Chondrocyte (in vitro differentiated cells): ENCODE measurements around the gene ARHGAP19. TPM values are rescaled to one million over a fixed set of nuclear protein-coding genes. Genes with fewer than 3 reads are reported as not detected.
A peak's percentile ranks its signal among the peaks of the same experiment; 100 is the strongest.

Experiments
- DNase-seq: peaks from one replicate; pipeline ENCODE4 v3.0.0; 2021; ENCODE audit warnings: mixed read lengths, low spot score
- H3K27ac Mint-ChIP-seq: one replicate; pipeline ENCODE4 v1.8.0; 2021; ENCODE audit warnings: mild to moderate bottlenecking, moderate library complexity, mixed read lengths; ENCODE audit not compliant: unreplicated experiment
- H3K27me3 Mint-ChIP-seq: 2 replicates; pipeline ENCODE4 v1.8.0; 2021; ENCODE audit warnings: low read depth, mixed read lengths
- H3K36me3 Mint-ChIP-seq: 2 replicates; pipeline ENCODE4 v1.8.0; 2021; ENCODE audit warnings: low read depth, mixed read lengths
- H3K4me1 Mint-ChIP-seq: 2 replicates; pipeline ENCODE4 v1.8.0; 2021; ENCODE audit warnings: low read depth, mild to moderate bottlenecking, mixed read lengths
- H3K4me3 Mint-ChIP-seq: one replicate; pipeline ENCODE4 v1.8.0; 2021; ENCODE audit warnings: mild to moderate bottlenecking, moderate library complexity, mixed read lengths; ENCODE audit not compliant: unreplicated experiment
- H3K9me3 Mint-ChIP-seq: 2 replicates; pipeline ENCODE4 v1.8.0; 2021; ENCODE audit warnings: low read depth, mixed read lengths
- total RNA-seq: library from RNA; stranded (reverse); gene quantifications from 3 replicates; pipeline ENCODE4 v1.2.1, GENCODE V29; 2021
- TF ChIP-seq, protein P1 (sequence below): fragments of 200-600 bp; sonication (generic); IDR thresholded peaks from 2 replicates; pipeline ENCODE4 v1.5.0; 2021; ENCODE audit warnings: antibody characterized with exemption, mild to moderate bottlenecking, moderate library complexity

ARHGAP19 gene
- total RNA-seq, 1 donor from 2014 or later = 2.6 TPM

- Mint-ChIP-seq H3K27me3 (peaks cover 25% of the 10 kb centered on the region), H3K4me1 (peaks cover 4% of the 10 kb centered on the region), H3K27ac (no peak overlapping the region), H3K36me3 (no peaks in the 10 kb centered on the region), H3K9me3 (peaks cover 4% of the 10 kb centered on the region), H3K4me3 (no peak overlapping the region)
- no peak for DNase-seq
- TF ChIP-seq, protein P1, sequence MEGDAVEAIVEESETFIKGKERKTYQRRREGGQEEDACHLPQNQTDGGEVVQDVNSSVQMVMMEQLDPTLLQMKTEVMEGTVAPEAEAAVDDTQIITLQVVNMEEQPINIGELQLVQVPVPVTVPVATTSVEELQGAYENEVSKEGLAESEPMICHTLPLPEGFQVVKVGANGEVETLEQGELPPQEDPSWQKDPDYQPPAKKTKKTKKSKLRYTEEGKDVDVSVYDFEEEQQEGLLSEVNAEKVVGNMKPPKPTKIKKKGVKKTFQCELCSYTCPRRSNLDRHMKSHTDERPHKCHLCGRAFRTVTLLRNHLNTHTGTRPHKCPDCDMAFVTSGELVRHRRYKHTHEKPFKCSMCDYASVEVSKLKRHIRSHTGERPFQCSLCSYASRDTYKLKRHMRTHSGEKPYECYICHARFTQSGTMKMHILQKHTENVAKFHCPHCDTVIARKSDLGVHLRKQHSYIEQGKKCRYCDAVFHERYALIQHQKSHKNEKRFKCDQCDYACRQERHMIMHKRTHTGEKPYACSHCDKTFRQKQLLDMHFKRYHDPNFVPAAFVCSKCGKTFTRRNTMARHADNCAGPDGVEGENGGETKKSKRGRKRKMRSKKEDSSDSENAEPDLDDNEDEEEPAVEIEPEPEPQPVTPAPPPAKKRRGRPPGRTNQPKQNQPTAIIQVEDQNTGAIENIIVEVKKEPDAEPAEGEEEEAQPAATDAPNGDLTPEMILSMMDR = no peak
Observed at GRCh38 chr10:97199152-97199551, 93.3 kb downstream of the ARHGAP19 start.

DNA sequence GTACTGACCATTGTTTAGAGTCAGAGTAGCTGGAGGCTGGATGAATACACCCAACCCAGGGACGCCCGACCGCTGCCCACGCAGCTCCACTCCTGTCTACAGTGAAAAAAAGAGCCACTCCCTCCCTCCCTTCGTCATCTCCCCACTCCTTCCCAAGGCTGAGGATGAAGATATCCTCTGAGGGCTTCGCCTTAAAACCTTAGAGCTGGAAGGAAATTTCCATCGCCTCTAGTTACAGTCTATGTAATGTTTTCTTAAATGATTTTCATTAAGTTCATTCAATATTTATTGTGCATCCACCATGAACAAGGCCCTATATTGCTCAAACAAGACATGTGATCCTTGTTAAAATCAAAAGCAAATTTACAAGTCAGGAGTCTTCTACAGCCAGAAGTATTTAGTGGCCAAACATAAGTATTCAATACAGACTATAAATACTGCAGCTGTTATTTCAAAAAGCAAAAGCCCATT, 95.4 kb downstream of the ARHGAP19 start:
- peaks cover 4% of the 10 kb centered on the region for H3K4me1 Mint-ChIP-seq
- no peak overlapping the region for H3K27ac Mint-ChIP-seq
- TF ChIP-seq, protein P1 = no peak
- peak overlapping the region; percentile 3 for H3K4me3 Mint-ChIP-seq
- H3K9me3 Mint-ChIP-seq = no peaks in the 10 kb centered on the region
- no peaks in the 10 kb centered on the region for H3K36me3 Mint-ChIP-seq
- H3K27me3 Mint-ChIP-seq = peaks cover 38% of the 10 kb centered on the region
- no peak for DNase-seq

DNA sequence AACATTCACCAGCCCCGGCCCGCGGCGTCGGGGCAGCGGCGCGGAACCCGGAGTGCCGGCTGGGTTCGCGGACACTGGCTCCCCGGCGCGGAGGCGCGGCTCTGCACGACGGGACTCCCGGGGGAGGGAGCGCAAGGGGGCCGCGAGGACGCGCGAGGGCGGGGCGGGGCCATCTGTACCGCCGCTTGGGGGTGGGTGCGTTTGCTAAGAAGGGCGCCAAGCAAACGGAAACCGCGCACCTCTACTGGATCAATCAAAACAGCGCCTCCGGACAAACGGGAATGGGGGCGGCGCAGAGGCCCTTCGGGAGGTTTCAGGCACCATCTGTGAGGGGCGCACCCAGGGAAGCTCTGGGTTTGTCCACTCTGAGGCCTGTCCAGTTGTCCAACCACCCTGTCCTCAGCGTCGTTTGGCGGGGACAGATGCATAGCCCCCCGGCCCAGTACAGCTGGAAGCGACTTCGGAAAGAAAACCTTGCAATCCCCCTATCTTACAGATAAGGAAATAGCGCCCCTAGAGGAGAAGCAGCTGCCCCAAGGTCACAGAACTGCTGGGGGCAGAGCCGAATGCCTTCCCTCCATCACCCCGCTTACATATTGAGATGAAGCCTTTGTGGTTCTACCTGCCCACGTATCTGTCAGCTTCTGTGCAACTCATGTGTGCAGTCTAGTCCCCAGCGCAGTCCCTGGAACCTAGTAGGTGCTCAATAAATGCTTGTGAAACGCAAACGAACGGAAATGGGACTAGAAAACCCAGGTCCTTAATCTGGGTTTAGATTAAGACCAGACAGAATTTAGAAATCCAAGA, 96.0 kb downstream of the ARHGAP19 start:
- Mint-ChIP-seq H3K9me3 (no peaks in the 10 kb centered on the region), H3K4me1 (peaks cover 4% of the 10 kb centered on the region), H3K27me3 (peaks cover 39% of the 10 kb centered on the region), H3K36me3 (no peaks in the 10 kb centered on the region), H3K4me3 (peak overlapping the region; percentile 66), H3K27ac (no peak overlapping the region)
- DNase-seq = no peak
- TF ChIP-seq, protein P1 = peak; percentile 84

- Mint-ChIP-seq H3K36me3 (no peaks in the 10 kb centered on the region), H3K4me3 (peak overlapping the region; percentile 66), H3K27ac (no peak overlapping the region), H3K4me1 (peaks cover 4% of the 10 kb centered on the region), H3K9me3 (peaks cover 2% of the 10 kb centered on the region), H3K27me3 (peaks cover 38% of the 10 kb centered on the region)
- no peak for DNase-seq
- TF ChIP-seq, protein P1 = no peak
Observed at GRCh38 chr10:97195706-97196222, 96.7 kb downstream of the ARHGAP19 start.

- H3K9me3 Mint-ChIP-seq = peaks cover 2% of the 10 kb centered on the region
- DNase-seq = no peak
- H3K36me3 Mint-ChIP-seq = no peaks in the 10 kb centered on the region
- H3K27ac Mint-ChIP-seq = no peak overlapping the region
- peaks cover 4% of the 10 kb centered on the region for H3K4me1 Mint-ChIP-seq
- H3K4me3 Mint-ChIP-seq = no peak overlapping the region
- TF ChIP-seq, protein P1 = no peak
- peaks cover 45% of the 10 kb centered on the region for H3K27me3 Mint-ChIP-seq
Observed at GRCh38 chr10:97192952-97193435, 99.4 kb downstream of the ARHGAP19 start.
